ENCODE measurements around the gene CSNK1G2. TPM values are rescaled to one million over a fixed set of nuclear protein-coding genes. Genes with fewer than 3 reads are reported as not detected.
A peak's percentile ranks its signal among the peaks of the same experiment; 100 is the strongest.

Gene CSNK1G2
- total RNA-seq, 1 experiment from 2014 or later: 126 TPM

- TF ChIP-seq ZNF425 (CRISPR knock-in tag; conservative IDR thresholded peaks at IDR 0.05) (no peak), ZSCAN18 (CRISPR knock-in tag; IDR thresholded peaks at IDR 0.05) (no peak), ZNF138 (CRISPR knock-in tag; conservative IDR thresholded peaks at IDR 0.05) (no peak), GTF2I (CRISPR knock-in tag; conservative IDR thresholded peaks at IDR 0.05) (no peak), E2F4 (CRISPR knock-in tag; IDR thresholded peaks at IDR 0.05; ENCODE audit: borderline replicate concordance, low read depth) (no peak), E2F5 (CRISPR knock-in tag; IDR thresholded peaks at IDR 0.05) (no peak)
Observed at GRCh38 chr19:1959928-1960589, 19.1 kb downstream of the CSNK1G2 start (continued).

GRCh38 chr19:1961000-1961883 is 20.3 kb downstream of the CSNK1G2 start:
- DNase-seq (ENCODE audit: low spot score) (no peak), ATAC-seq (no peak)
- ChIA-PET POLR2A (no interaction called here), CTCF (interaction anchor here (1.0 kb wide), 1 partner anchor 15 kb away, joined by 6 read pairs; no protein-coding TSS in a partner anchor)
- no peaks in the 10 kb centered on the region for H3K9me3 Mint-ChIP-seq
- H3K4me3 Mint-ChIP-seq: no peak overlapping the region
- H3K27me3 Mint-ChIP-seq (ENCODE audit: low read depth): no peaks in the 10 kb centered on the region
- H3K36me3 Mint-ChIP-seq: peaks cover 4% of the 10 kb centered on the region; the same call in 1 of the 2 replicates
- no peak overlapping the region for H3K27ac Mint-ChIP-seq
- TF ChIP-seq ETV6 (CRISPR knock-in tag; IDR thresholded peaks at IDR 0.05) (no peak), ZNF317 (CRISPR knock-in tag; IDR thresholded peaks at IDR 0.05; ENCODE audit: borderline replicate concordance, low read depth) (no peak), FOXP1 (CRISPR knock-in tag; IDR thresholded peaks at IDR 0.05; ENCODE audit: borderline replicate concordance) (0 out of 2 replicates have a peak, but pooled peaks have one; percentile 30), ZNF121 (CRISPR knock-in tag; IDR thresholded peaks at IDR 0.05) (peak; percentile 91)
- peaks cover 4% of the 10 kb centered on the region; the same call in 1 of the 2 replicates for H3K4me1 Mint-ChIP-seq

- ATAC-seq: no peak
- Mint-ChIP-seq H3K27me3 (ENCODE audit: low read depth) (no peaks in the 10 kb centered on the region), H3K36me3 (peaks cover 4% of the 10 kb centered on the region; the same call in 1 of the 2 replicates), H3K27ac (no peak overlapping the region), H3K9me3 (no peaks in the 10 kb centered on the region), H3K4me1 (no peaks in the 10 kb centered on the region), H3K4me3 (no peak overlapping the region)
- POLR2A ChIA-PET: no interaction called here
- no peak for DNase-seq (ENCODE audit: low spot score)
- CTCF ChIA-PET: interaction anchor here (1.3 to 1.8 kb wide), 2 partner anchors 9 to 17 kb away, joined by 3 to 4 read pairs; no protein-coding TSS in a partner anchor
- TF ChIP-seq NFATC4 (CRISPR knock-in tag; IDR thresholded peaks at IDR 0.05) (no peak), ZNF281 (CRISPR knock-in tag; IDR thresholded peaks at IDR 0.05) (no peak), TEAD1 (CRISPR knock-in tag; IDR thresholded peaks at IDR 0.05) (no peak), GRHL2 (CRISPR knock-in tag; IDR thresholded peaks at IDR 0.05; ENCODE audit: insufficient replicate concordance, severe bottlenecking) (no peak), ZNF532 (CRISPR knock-in tag; IDR thresholded peaks at IDR 0.05; ENCODE audit: borderline replicate concordance) (no peak)
Observed at GRCh38 chr19:1962674-1963073, 21.7 kb downstream of the CSNK1G2 start.

All from WTC11 (cell line).